ENCODE data around the gene MCTP2.

DNA sequence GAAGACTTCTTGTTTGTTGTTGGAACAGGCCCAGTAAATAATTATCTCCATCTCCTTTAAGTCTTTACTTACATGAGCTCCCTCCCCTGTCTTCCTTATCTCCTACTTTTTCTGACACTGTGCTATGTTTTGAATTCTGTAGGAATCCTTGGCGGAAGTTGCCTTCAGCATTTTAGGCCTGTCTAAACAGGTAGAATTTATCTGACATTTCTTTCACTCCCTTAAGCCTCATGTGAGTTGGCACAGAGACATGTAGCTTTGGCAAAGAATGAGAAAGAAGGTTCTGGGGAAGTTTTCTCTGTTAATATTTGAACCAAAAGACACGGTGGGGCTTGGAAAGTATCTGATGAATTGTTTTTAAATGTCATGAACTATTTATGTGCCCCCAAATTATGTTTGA is 8.1 kb downstream of the MCTP2 start:
- TF ChIP-seq JUN (CRISPR knock-in tag; IDR thresholded peaks at IDR 0.05) (no peak), ZNF317 (CRISPR knock-in tag; IDR thresholded peaks at IDR 0.05; ENCODE audit: borderline replicate concordance, low read depth) (no peak), CREM (CRISPR knock-in tag; IDR thresholded peaks at IDR 0.05) (no peak)
- TF ChIP-seq, protein P1, sequence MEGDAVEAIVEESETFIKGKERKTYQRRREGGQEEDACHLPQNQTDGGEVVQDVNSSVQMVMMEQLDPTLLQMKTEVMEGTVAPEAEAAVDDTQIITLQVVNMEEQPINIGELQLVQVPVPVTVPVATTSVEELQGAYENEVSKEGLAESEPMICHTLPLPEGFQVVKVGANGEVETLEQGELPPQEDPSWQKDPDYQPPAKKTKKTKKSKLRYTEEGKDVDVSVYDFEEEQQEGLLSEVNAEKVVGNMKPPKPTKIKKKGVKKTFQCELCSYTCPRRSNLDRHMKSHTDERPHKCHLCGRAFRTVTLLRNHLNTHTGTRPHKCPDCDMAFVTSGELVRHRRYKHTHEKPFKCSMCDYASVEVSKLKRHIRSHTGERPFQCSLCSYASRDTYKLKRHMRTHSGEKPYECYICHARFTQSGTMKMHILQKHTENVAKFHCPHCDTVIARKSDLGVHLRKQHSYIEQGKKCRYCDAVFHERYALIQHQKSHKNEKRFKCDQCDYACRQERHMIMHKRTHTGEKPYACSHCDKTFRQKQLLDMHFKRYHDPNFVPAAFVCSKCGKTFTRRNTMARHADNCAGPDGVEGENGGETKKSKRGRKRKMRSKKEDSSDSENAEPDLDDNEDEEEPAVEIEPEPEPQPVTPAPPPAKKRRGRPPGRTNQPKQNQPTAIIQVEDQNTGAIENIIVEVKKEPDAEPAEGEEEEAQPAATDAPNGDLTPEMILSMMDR (IDR thresholded peaks at IDR 0.05): no peak
- TF ChIP-seq, protein P2, sequence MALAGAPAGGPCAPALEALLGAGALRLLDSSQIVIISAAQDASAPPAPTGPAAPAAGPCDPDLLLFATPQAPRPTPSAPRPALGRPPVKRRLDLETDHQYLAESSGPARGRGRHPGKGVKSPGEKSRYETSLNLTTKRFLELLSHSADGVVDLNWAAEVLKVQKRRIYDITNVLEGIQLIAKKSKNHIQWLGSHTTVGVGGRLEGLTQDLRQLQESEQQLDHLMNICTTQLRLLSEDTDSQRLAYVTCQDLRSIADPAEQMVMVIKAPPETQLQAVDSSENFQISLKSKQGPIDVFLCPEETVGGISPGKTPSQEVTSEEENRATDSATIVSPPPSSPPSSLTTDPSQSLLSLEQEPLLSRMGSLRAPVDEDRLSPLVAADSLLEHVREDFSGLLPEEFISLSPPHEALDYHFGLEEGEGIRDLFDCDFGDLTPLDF (CRISPR knock-in tag; IDR thresholded peaks at IDR 0.05): no peak

Measured in WTC11 (cell line).